Measurements from ENCODE around the gene FXYD4. TPM values are rescaled to one million over a fixed set of nuclear protein-coding genes. Genes with fewer than 3 reads are reported as not detected.

Gene FXYD4
- total RNA-seq, 1 experiment from 2014 or later = not detected

DNA sequence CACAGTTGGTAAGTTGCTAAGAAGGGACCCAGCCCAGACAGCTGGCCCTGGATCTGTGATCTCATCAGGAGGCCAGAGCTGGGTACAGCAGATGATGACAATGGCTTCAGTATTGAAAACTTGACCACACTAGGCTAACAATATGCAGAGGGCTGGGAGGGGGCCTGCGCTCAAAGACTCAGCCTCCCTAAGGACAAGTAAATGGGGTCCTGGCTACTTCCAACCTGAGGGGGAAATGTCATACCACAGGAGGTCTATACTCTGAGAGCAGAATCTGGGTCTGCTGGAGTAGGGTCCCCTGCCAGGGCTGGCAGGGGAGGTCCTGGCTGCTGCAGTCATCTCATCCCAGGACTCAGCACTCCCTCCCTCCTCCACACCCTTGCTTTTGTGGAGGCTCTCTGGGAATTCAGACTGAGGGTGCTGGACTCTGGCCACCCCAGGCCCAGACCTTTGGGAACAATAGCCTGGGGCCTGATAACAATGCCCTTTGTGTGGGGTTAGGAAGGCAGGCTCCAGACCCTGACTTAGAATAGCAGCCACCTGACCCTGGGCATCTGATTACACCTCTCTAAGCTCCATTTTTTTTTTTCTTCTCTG is 1.4 kb downstream of the FXYD4 start:
- H3K27me3 ChIP-seq (replicated peaks; ENCODE audit: control insufficient read depth, insufficient read depth, low read length) = no peaks in the 10 kb centered on the region
- Mint-ChIP-seq H3K27me3 (ENCODE audit: insufficient read depth, unreplicated experiment) (no peaks in the 10 kb centered on the region), H3K27ac (ENCODE audit: unreplicated experiment) (no peak overlapping the region), H3K4me1 (ENCODE audit: low read depth, unreplicated experiment) (peaks cover 36% of the 10 kb centered on the region), H3K9me3 (ENCODE audit: unreplicated experiment) (no peaks in the 10 kb centered on the region), H3K36me3 (ENCODE audit: insufficient read depth, unreplicated experiment) (peaks cover 5% of the 10 kb centered on the region), H3K4me3 (ENCODE audit: unreplicated experiment) (no peak overlapping the region)
- H3K4me1 ChIP-seq = peaks cover 28% of the 10 kb centered on the region
- ChIA-PET CTCF (no interaction called here), POLR2A (interaction anchor here (0.6 kb wide), 1 partner anchor 8 kb away, joined by 5 read pairs; no protein-coding TSS in a partner anchor)
- TF ChIP-seq, protein P1, sequence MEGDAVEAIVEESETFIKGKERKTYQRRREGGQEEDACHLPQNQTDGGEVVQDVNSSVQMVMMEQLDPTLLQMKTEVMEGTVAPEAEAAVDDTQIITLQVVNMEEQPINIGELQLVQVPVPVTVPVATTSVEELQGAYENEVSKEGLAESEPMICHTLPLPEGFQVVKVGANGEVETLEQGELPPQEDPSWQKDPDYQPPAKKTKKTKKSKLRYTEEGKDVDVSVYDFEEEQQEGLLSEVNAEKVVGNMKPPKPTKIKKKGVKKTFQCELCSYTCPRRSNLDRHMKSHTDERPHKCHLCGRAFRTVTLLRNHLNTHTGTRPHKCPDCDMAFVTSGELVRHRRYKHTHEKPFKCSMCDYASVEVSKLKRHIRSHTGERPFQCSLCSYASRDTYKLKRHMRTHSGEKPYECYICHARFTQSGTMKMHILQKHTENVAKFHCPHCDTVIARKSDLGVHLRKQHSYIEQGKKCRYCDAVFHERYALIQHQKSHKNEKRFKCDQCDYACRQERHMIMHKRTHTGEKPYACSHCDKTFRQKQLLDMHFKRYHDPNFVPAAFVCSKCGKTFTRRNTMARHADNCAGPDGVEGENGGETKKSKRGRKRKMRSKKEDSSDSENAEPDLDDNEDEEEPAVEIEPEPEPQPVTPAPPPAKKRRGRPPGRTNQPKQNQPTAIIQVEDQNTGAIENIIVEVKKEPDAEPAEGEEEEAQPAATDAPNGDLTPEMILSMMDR (IDR thresholded peaks at IDR 0.05; ENCODE audit: insufficient read depth in 1 of 2, low read depth in 1 of 2, low read length in 1 of 2, severe bottlenecking in 1 of 2, unreplicated experiment in 1 of 2) = no peak
- H3K9me3 ChIP-seq = no peaks in the 10 kb centered on the region
- BruUV-seq (replicated peaks) = no TSS peak
- intact Hi-C loops (cut with micrococcal nuclease; ENCODE audit: unreplicated experiment) = no loop called here
- H3K4me3 ChIP-seq (ENCODE audit: low read depth, low read length) = no peak overlapping the region
- no peaks in the 10 kb centered on the region for H3K36me3 ChIP-seq (ENCODE audit: control insufficient read depth, insufficient read depth, low read length)
- DNase-seq = no peak

DNA sequence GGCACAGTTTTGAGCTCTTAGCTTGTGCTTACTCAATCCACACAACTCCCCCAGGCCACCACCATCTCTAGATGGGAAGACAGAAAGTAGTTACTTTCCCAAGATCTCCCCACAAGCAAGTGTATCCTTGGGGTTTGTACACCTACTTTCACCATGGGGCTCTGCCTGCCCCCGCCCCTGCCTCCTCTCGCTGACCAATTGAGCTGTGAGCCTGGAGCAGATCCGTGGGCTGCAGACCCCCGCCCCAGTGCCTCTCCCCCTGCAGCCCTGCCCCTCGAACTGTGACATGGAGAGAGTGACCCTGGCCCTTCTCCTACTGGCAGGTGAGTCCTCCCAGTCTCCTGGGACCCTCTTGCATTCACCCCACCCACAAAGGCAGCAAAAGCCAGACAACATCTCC is 2.0 kb downstream of the FXYD4 start:
- CTCF ChIA-PET = no interaction called here
- no peaks in the 10 kb centered on the region for H3K9me3 ChIP-seq

GRCh38 chr10:43374194-43374593 is 2.8 kb downstream of the FXYD4 start:
- peaks cover 31% of the 10 kb centered on the region for H3K4me1 ChIP-seq
- BruUV-seq (replicated peaks) = no TSS peak
- H3K27me3 ChIP-seq (replicated peaks; ENCODE audit: control insufficient read depth, insufficient read depth, low read length) = no peaks in the 10 kb centered on the region
- no peak overlapping the region for H3K27ac Mint-ChIP-seq (ENCODE audit: unreplicated experiment)
- ChIA-PET POLR2A (interaction anchor here (0.6 kb wide), 1 partner anchor 18 kb away, joined by 5 read pairs; no protein-coding TSS in a partner anchor), CTCF (no interaction called here)
- H3K36me3 Mint-ChIP-seq (ENCODE audit: insufficient read depth, unreplicated experiment) = peaks cover 5% of the 10 kb centered on the region
- H3K36me3 ChIP-seq (ENCODE audit: control insufficient read depth, insufficient read depth, low read length) = no peaks in the 10 kb centered on the region
- H3K9me3 ChIP-seq = no peaks in the 10 kb centered on the region
- H3K4me3 ChIP-seq (ENCODE audit: low read depth, low read length) = no peak overlapping the region
- TF ChIP-seq, protein P1 (IDR thresholded peaks at IDR 0.05; ENCODE audit: insufficient read depth in 1 of 2, low read depth in 1 of 2, low read length in 1 of 2, severe bottlenecking in 1 of 2, unreplicated experiment in 1 of 2) = no peak
- H3K9me3 Mint-ChIP-seq (ENCODE audit: unreplicated experiment) = no peaks in the 10 kb centered on the region
- intact Hi-C loops (cut with micrococcal nuclease; ENCODE audit: unreplicated experiment) = no loop called here
- DNase-seq = no peak
- peaks cover 40% of the 10 kb centered on the region for H3K4me1 Mint-ChIP-seq (ENCODE audit: low read depth, unreplicated experiment)
- no peaks in the 10 kb centered on the region for H3K27me3 Mint-ChIP-seq (ENCODE audit: insufficient read depth, unreplicated experiment)
- H3K4me3 Mint-ChIP-seq (ENCODE audit: unreplicated experiment) = no peak overlapping the region

More for the DNA sequence above, 2.0 kb downstream of the FXYD4 start:
- Mint-ChIP-seq H3K27ac (ENCODE audit: unreplicated experiment) (no peak overlapping the region), H3K4me1 (ENCODE audit: low read depth, unreplicated experiment) (peaks cover 40% of the 10 kb centered on the region), H3K9me3 (ENCODE audit: unreplicated experiment) (no peaks in the 10 kb centered on the region), H3K27me3 (ENCODE audit: insufficient read depth, unreplicated experiment) (no peaks in the 10 kb centered on the region), H3K4me3 (ENCODE audit: unreplicated experiment) (no peak overlapping the region), H3K36me3 (ENCODE audit: insufficient read depth, unreplicated experiment) (peaks cover 5% of the 10 kb centered on the region)
- TF ChIP-seq, protein P1 (IDR thresholded peaks at IDR 0.05; ENCODE audit: insufficient read depth in 1 of 2, low read depth in 1 of 2, low read length in 1 of 2, severe bottlenecking in 1 of 2, unreplicated experiment in 1 of 2) = no peak
- Histone ChIP-seq H3K4me3 (ENCODE audit: low read depth, low read length) (no peak overlapping the region), H3K27me3 (replicated peaks; ENCODE audit: control insufficient read depth, insufficient read depth, low read length) (no peaks in the 10 kb centered on the region), H3K4me1 (peaks cover 31% of the 10 kb centered on the region), H3K36me3 (ENCODE audit: control insufficient read depth, insufficient read depth, low read length) (no peaks in the 10 kb centered on the region)
- POLR2A ChIA-PET = interaction anchor here (0.6 kb wide), 2 partner anchors 8 to 12 kb away, joined by 4 to 5 read pairs; no protein-coding TSS in a partner anchor
- BruUV-seq (replicated peaks) = no TSS peak
- DNase-seq = no peak
- intact Hi-C loops (cut with micrococcal nuclease; ENCODE audit: unreplicated experiment) = no loop called here
